ENCODE results near the gene GTF3C5.

The GTF3C5 gene

GRCh38 chr9:133031130-133031422 is 279 bp downstream of the GTF3C5 start:
- no peak for DNase-seq
- TF ChIP-seq GATA1 (IDR thresholded peaks at IDR 0.05; ENCODE audit: low read depth, low read length) (no peak), POLR2A (IDR thresholded peaks at IDR 0.05; ENCODE audit: low read length) (no peak)

GRCh38 chr9:133031496-133031911 is 707 bp downstream of the GTF3C5 start:
- DNase-seq = peak; percentile 58 to 74
- TF ChIP-seq POLR2A (IDR thresholded peaks at IDR 0.05; ENCODE audit: low read length) (no peak), GATA1 (IDR thresholded peaks at IDR 0.05; ENCODE audit: low read depth, low read length) (no peak)

- no peak for DNase-seq
- TF ChIP-seq POLR2A (IDR thresholded peaks at IDR 0.05; ENCODE audit: low read length) = no peak
- no peak for TF ChIP-seq GATA1 (IDR thresholded peaks at IDR 0.05; ENCODE audit: low read depth, low read length)
These were observed 1.4 kb downstream of the GTF3C5 start for GRCh38 chr9:133032171-133032570.

GRCh38 chr9:133035669-133036068 is 4.9 kb downstream of the GTF3C5 start:
- no peak for TF ChIP-seq GATA1 (IDR thresholded peaks at IDR 0.05; ENCODE audit: low read depth, low read length)
- DNase-seq = no peak

- no peak for DNase-seq
- TF ChIP-seq GATA1 (IDR thresholded peaks at IDR 0.05; ENCODE audit: low read depth, low read length) = no peak
- no peak for TF ChIP-seq POLR2A (IDR thresholded peaks at IDR 0.05; ENCODE audit: low read length)
These were observed 7.1 kb downstream of the GTF3C5 start for GRCh38 chr9:133037775-133038515.

GRCh38 chr9:133040892-133041479 is 10.2 kb downstream of the GTF3C5 start:
- DNase-seq = peak; percentile 58 to 59

- TF ChIP-seq GATA1 (IDR thresholded peaks at IDR 0.05; ENCODE audit: low read depth, low read length) (no peak), POLR2A (IDR thresholded peaks at IDR 0.05; ENCODE audit: low read length) (no peak)
- no peak for DNase-seq
These were observed 11.2 kb downstream of the GTF3C5 start for GRCh38 chr9:133041958-133042357.

- no peak for TF ChIP-seq GATA1 (IDR thresholded peaks at IDR 0.05; ENCODE audit: low read depth, low read length)
- no peak for TF ChIP-seq POLR2A (IDR thresholded peaks at IDR 0.05; ENCODE audit: low read length)
- no peak for DNase-seq
These were observed 11.9 kb downstream of the GTF3C5 start for GRCh38 chr9:133042676-133043075.

GRCh38 chr9:133043449-133044035 is 12.7 kb downstream of the GTF3C5 start:
- no peak for DNase-seq
- TF ChIP-seq GATA1 (IDR thresholded peaks at IDR 0.05; ENCODE audit: low read depth, low read length) = no peak
- TF ChIP-seq POLR2A (IDR thresholded peaks at IDR 0.05; ENCODE audit: low read length) = no peak

GRCh38 chr9:133044125-133044524 is 13.3 kb downstream of the GTF3C5 start:
- no peak for TF ChIP-seq POLR2A (IDR thresholded peaks at IDR 0.05; ENCODE audit: low read length)
- TF ChIP-seq GATA1 (IDR thresholded peaks at IDR 0.05; ENCODE audit: low read depth, low read length) = no peak

GRCh38 chr9:133044661-133045060 is 13.9 kb downstream of the GTF3C5 start:
- no peak for DNase-seq
- no peak for TF ChIP-seq POLR2A (IDR thresholded peaks at IDR 0.05; ENCODE audit: low read length)
- no peak for TF ChIP-seq GATA1 (IDR thresholded peaks at IDR 0.05; ENCODE audit: low read depth, low read length)

More at GRCh38 chr9:133044125-133044524, 13.3 kb downstream of the GTF3C5 start:
- no peak for DNase-seq

GRCh38 chr9:133045132-133045531 is 14.3 kb downstream of the GTF3C5 start:
- no peak for DNase-seq
- TF ChIP-seq POLR2A (IDR thresholded peaks at IDR 0.05; ENCODE audit: low read length) (no peak), GATA1 (IDR thresholded peaks at IDR 0.05; ENCODE audit: low read depth, low read length) (no peak)

- DNase-seq = no peak
- TF ChIP-seq GATA1 (IDR thresholded peaks at IDR 0.05; ENCODE audit: low read depth, low read length) (no peak), POLR2A (IDR thresholded peaks at IDR 0.05; ENCODE audit: low read length) (no peak)
These were observed 15.6 kb downstream of the GTF3C5 start for GRCh38 chr9:133046196-133046899.

GRCh38 chr9:133046900-133047295 is 16.1 kb downstream of the GTF3C5 start:
- TF ChIP-seq GATA1 (IDR thresholded peaks at IDR 0.05; ENCODE audit: low read depth, low read length) (no peak), POLR2A (IDR thresholded peaks at IDR 0.05; ENCODE audit: low read length) (no peak)
- no peak for DNase-seq

All from erythroblast (primary cell).